ENCODE results near the gene LRRC23.

Gene LRRC23

GRCh38 chr12:6923851-6924250 is 19.2 kb downstream of the LRRC23 start:
- DNase-seq (ENCODE audit: insufficient read length, low spot score) (no peak), FAIRE-seq (no peak)

DNA sequence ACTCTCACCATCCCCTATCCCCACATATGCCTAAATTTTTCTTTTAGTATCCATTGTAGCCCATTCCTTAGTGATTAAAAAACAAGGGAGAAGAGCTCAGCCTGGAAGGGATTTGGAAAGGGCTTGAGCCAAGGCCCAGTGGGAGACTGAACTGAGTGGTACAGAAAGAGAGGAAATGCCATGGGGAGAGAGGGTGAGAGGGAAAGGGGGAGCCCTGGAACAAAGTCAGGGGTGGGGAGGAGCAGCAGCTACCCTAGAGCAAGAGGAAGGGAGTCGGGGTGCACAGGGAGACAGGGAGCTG is 20.6 kb downstream of the LRRC23 start:
- DNase-seq (ENCODE audit: insufficient read length, low spot score): no peak

DNA sequence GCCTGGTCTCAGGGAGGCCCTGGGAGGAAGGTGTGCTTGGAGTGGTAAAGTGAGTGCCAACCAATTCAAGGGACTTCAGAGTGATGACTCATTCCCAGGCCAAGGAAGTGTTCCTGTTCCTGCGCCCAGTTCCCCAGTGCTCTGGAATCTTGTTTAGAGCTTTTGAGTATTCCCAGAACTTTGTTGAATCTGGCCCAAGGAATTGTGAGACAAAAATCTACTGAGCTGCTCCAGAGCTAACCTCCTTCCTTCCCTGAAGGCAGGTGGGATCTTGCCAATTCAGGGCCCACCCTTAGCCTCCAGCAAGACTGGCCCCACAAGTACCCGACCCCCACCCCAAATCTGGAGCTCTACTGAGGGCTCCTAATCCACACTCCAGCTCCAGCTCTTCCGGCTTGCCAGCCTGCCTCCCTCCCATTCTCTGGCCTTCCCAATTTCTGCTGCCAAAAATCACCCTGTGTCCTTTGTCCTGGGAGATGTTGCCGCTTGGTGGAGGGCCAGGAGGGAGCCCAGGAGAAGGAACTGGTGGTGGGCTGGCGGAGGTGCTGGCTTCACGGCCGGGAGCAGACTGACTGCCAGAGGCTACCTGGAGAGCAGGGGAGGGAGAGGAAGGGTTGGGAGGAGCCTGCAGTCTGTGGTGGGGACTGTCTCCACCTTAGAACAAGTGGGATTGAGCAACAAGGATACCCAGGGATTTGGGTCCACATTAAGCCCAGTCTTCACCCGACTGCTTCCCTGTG is 21.1 kb downstream of the LRRC23 start:
- FAIRE-seq: no peak

More for the DNA sequence above, 20.6 kb downstream of the LRRC23 start:
- no peak for FAIRE-seq

DNA sequence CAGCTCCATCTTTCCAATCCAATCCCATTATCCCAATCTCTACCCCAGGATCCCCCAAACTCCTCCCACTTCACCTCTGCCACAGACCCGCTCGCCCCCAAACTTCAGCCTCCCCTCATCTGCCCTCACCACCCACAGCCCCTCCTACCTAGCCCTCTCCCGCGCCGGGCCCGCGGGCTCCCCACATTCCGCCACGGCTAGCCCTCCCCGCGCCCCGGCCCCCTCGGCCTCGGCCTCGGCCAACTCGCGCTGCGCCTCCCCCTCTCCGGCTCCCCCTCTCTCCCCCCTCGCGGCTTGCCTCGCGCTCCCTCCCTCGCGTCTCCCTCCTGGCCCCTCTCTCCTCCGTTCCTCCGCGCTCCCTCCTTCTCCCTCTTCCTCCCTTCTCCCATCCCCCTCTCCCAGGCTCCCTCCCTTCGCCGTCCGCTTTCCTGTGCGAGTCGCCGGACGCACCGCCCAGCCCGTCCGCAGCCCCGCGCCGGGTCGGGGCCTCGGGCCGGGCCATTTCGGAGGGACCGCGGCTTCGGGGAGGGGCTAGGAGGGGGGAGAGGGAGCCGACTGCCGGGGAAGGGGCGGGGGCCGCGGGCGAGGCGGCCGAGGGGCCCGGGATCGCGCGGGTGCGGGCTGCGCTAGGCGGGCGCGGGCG is 22.9 kb downstream of the LRRC23 start, which contains the start of gene ATN1:
ATN1 (plus strand) TSS at position 581 of the 643 bp plus-strand sequence. CDS start 6,043 bp downstream, outside the sequence.
- FAIRE-seq (no peak), DNase-seq (ENCODE audit: insufficient read length, low spot score) (no peak)

More for the DNA sequence above, 21.1 kb downstream of the LRRC23 start:
- DNase-seq (ENCODE audit: insufficient read length, low spot score): no peak

- FAIRE-seq: no peak
- DNase-seq (ENCODE audit: insufficient read length, low spot score): no peak
Observed at GRCh38 chr12:6928022-6928702, 23.5 kb downstream of the LRRC23 start.

DNA sequence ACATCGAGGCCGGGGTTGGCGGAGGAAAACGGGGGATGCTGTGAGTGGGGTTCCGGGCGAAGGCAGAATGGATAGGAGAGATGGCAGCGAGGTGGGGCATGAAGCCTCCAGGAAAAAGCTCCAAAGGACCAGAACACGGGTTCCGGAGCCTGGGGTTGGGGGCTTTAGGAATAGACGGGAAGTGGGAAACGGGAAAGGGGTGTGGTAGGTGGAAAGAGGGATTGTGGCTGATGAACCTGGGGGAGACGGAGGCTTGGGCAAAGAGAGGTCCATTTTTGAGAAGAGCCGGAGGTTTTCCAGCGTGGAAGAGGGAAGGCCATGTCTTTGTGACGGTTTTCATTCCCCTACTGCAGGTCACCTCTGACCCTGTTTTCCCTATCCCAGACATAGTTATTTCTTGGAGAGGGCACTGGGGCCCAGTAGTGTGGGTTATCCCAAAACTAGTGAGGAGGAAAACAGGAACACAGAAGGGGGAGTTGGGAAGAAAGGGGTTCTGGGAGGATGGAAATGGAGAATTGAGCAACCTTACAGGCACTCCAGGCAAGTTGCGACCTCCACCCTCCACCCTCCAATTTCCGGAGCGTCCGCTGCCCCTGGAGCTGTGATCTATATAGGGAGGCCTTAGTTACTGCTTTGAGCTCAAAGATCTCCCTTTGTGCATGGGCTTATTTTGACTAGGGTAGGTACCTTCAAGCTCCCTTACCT is 24.2 kb downstream of the LRRC23 start:
- FAIRE-seq: peak; percentile 11
- DNase-seq (ENCODE audit: insufficient read length, low spot score): no peak

GRCh38 chr12:6929466-6930452 is 25.1 kb downstream of the LRRC23 start:
- DNase-seq (ENCODE audit: insufficient read length, low spot score) (no peak), FAIRE-seq (no peak)

DNA sequence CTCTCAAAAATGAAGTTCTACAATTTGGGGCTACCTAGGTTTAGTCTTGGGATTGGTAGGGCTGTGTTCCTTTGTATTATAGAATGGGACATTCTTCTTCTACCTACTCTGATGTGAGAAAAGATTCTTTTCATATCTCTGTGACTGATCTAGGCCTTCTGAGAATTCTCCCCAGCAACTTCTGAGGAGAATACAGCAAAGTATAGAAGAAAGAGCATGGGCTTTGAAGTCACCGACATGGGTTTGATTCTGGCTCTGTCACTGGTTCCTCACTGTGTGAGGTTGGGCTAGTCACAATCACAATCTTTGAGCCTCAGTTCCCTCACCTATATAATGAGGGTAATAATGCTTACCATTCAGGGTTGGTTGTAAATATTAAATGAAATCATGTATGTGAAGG is 28.1 kb downstream of the LRRC23 start:
- FAIRE-seq (no peak), DNase-seq (ENCODE audit: insufficient read length, low spot score) (no peak)

- FAIRE-seq (no peak), DNase-seq (ENCODE audit: insufficient read length, low spot score) (no peak)
Observed at GRCh38 chr12:6934110-6934509, 29.5 kb downstream of the LRRC23 start.

DNA sequence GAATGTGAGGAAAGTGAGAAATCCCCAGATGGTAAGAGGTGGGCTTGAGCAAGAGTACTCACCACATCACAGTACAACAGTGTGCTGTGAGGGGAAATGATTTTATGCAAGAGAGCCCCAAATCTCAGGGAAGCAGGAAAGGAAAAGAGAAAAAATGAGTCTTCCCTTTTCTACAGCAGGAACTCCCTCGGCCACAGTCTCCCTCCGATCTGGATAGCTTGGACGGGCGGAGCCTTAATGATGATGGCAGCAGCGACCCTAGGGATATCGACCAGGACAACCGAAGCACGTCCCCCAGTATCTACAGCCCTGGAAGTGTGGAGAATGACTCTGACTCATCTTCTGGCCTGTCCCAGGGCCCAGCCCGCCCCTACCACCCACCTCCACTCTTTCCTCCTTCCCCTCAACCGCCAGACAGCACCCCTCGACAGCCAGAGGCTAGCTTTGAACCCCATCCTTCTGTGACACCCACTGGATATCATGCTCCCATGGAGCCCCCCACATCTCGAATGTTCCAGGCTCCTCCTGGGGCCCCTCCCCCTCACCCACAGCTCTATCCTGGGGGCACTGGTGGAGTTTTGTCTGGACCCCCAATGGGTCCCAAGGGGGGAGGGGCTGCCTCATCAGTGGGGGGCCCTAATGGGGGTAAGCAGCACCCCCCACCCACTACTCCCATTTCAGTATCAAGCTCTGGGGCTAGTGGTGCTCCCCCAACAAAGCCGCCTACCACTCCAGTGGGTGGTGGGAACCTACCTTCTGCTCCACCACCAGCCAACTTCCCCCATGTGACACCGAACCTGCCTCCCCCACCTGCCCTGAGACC is 31.0 kb downstream of the LRRC23 start:
- no peak for DNase-seq (ENCODE audit: insufficient read length, low spot score)
- no peak for FAIRE-seq

DNA sequence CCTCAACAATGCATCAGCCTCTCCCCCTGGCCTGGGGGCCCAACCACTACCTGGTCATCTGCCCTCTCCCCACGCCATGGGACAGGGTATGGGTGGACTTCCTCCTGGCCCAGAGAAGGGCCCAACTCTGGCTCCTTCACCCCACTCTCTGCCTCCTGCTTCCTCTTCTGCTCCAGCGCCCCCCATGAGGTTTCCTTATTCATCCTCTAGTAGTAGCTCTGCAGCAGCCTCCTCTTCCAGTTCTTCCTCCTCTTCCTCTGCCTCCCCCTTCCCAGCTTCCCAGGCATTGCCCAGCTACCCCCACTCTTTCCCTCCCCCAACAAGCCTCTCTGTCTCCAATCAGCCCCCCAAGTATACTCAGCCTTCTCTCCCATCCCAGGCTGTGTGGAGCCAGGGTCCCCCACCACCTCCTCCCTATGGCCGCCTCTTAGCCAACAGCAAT is 31.6 kb downstream of the LRRC23 start:
- DNase-seq (ENCODE audit: insufficient read length, low spot score) (no peak), FAIRE-seq (peak; percentile 45)

DNA sequence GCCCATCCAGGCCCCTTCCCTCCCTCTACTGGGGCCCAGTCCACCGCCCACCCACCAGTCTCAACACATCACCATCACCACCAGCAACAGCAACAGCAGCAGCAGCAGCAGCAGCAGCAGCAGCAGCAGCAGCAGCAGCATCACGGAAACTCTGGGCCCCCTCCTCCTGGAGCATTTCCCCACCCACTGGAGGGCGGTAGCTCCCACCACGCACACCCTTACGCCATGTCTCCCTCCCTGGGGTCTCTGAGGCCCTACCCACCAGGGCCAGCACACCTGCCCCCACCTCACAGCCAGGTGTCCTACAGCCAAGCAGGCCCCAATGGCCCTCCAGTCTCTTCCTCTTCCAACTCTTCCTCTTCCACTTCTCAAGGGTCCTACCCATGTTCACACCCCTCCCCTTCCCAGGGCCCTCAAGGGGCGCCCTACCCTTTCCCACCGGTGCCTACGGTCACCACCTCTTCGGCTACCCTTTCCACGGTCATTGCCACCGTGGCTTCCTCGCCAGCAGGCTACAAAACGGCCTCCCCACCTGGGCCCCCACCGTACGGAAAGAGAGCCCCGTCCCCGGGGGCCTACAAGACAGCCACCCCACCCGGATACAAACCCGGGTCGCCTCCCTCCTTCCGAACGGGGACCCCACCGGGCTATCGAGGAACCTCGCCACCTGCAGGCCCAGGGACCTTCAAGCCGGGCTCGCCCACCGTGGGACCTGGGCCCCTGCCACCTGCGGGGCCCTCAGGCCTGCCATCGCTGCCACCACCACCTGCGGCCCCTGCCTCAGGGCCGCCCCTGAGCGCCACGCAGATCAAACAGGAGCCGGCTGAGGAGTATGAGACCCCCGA is 32.2 kb downstream of the LRRC23 start:
- no peak for DNase-seq (ENCODE audit: insufficient read length, low spot score)
- FAIRE-seq: peak; percentile 44

DNA sequence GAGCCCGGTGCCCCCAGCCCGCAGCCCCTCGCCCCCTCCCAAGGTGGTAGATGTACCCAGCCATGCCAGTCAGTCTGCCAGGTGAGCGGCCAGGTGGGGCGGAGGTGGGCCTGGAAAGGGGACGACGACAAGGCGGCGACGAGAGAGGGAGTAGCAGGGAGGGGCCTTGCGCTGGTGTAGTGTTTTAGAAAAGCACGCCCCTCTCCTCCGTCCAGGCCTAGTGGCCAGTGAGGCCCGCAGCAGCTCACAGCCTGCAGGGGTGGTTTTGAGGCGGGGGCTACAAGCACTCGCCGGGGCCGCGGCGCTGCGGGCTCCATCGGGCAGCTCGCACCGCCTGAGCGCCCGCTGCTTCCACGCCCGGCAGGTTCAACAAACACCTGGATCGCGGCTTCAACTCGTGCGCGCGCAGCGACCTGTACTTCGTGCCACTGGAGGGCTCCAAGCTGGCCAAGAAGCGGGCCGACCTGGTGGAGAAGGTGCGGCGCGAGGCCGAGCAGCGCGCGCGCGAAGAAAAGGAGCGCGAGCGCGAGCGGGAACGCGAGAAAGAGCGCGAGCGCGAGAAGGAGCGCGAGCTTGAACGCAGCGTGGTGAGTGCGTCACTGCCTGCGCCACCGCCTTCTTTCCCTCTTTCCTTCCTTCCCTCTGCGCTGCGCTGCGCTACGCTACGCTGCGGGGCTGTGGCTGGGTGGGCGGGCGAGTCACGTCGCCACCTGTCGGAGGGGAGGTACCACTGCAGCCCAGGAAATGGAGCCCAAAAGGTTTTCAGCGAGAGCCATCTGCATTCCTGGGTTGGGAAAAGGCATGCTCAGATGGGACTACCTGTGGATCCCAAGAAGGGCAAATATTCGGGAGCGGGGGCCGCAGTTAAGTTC is 33.1 kb downstream of the LRRC23 start:
- DNase-seq (ENCODE audit: insufficient read length, low spot score) (peak; percentile 84), FAIRE-seq (peak; percentile 100)

- DNase-seq (ENCODE audit: insufficient read length, low spot score) (no peak), FAIRE-seq (no peak)
Observed at GRCh38 chr12:6938353-6939190, 34.0 kb downstream of the LRRC23 start.

GRCh38 chr12:6939191-6939540 is 34.5 kb downstream of the LRRC23 start:
- no peak for FAIRE-seq
- no peak for DNase-seq (ENCODE audit: insufficient read length, low spot score)

DNA sequence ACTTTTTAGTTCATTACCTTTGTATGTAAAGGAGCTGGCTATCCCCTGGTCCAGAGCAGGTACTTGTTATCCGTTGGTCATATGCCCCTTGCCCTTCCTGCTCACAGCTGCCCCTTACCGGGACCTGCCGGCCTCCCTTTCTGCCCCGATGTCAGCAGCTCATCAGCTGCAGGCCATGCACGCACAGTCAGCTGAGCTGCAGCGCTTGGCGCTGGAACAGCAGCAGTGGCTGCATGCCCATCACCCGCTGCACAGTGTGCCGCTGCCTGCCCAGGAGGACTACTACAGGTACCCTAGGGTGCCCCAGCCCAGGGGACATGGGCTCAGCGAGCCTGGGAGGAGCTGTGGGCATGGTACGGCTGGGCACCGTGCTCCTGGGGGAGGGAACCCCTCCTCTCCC is 36.6 kb downstream of the LRRC23 start:
- DNase-seq (ENCODE audit: insufficient read length, low spot score) (no peak), FAIRE-seq (no peak)
